ENCODE results near the gene KCNA1.

The KCNA1 gene

GRCh38 chr12:4958697-4959375 is 49.1 kb downstream of the KCNA1 start:
- TF ChIP-seq CTCF (IDR thresholded peaks at IDR 0.05; ENCODE audit: low read length) (no peak), EZH2 (IDR thresholded peaks at IDR 0.05; ENCODE audit: borderline replicate concordance, low read length) (no peak)
- Histone ChIP-seq H2AFZ (ENCODE audit: low read length) (no peak overlapping the region), H3K9me3 (ENCODE audit: low read length) (no peaks in the 10 kb centered on the region), H3K4me1 (ENCODE audit: insufficient read depth, low read length, severe bottlenecking) (no peaks in the 10 kb centered on the region), H3K79me2 (ENCODE audit: insufficient read depth, low read length) (no peaks in the 10 kb centered on the region), H3K9me2 (ENCODE audit: low read depth, low read length) (no peaks in the 10 kb centered on the region), H3F3A (ENCODE audit: insufficient read depth, low read length) (no peaks in the 10 kb centered on the region), H3K9ac (ENCODE audit: low read length) (no peak overlapping the region), H4K20me1 (ENCODE audit: insufficient read depth, low read length) (no peaks in the 10 kb centered on the region), H3K27ac (ENCODE audit: low read depth, low read length, poor library complexity, severe bottlenecking) (no peak overlapping the region), H3K4me3 (ENCODE audit: low read depth, low read length, poor library complexity, severe bottlenecking) (no peak overlapping the region), H3K4me2 (ENCODE audit: low read length) (no peak overlapping the region), H3K27me3 (ENCODE audit: insufficient read depth, low read length) (no peaks in the 10 kb centered on the region; the same call in 1 of the 2 replicates), H3K36me3 (ENCODE audit: insufficient read depth, low read length) (no peaks in the 10 kb centered on the region)

GRCh38 chr12:4959381-4959780 is 49.7 kb downstream of the KCNA1 start:
- Histone ChIP-seq H3F3A (ENCODE audit: insufficient read depth, low read length) (no peaks in the 10 kb centered on the region), H3K4me1 (ENCODE audit: insufficient read depth, low read length, severe bottlenecking) (no peaks in the 10 kb centered on the region), H3K9ac (ENCODE audit: low read length) (no peak overlapping the region), H3K36me3 (ENCODE audit: insufficient read depth, low read length) (no peaks in the 10 kb centered on the region), H3K9me3 (ENCODE audit: low read length) (no peaks in the 10 kb centered on the region), H3K4me3 (ENCODE audit: low read depth, low read length, poor library complexity, severe bottlenecking) (no peak overlapping the region), H3K79me2 (ENCODE audit: insufficient read depth, low read length) (no peaks in the 10 kb centered on the region), H3K27me3 (ENCODE audit: insufficient read depth, low read length) (no peaks in the 10 kb centered on the region; the same call in 1 of the 2 replicates), H3K4me2 (ENCODE audit: low read length) (no peak overlapping the region), H3K9me2 (ENCODE audit: low read depth, low read length) (no peaks in the 10 kb centered on the region), H4K20me1 (ENCODE audit: insufficient read depth, low read length) (no peaks in the 10 kb centered on the region), H2AFZ (ENCODE audit: low read length) (no peak overlapping the region), H3K27ac (ENCODE audit: low read depth, low read length, poor library complexity, severe bottlenecking) (no peak overlapping the region)
- TF ChIP-seq CTCF (IDR thresholded peaks at IDR 0.05; ENCODE audit: low read length) (no peak), EZH2 (IDR thresholded peaks at IDR 0.05; ENCODE audit: borderline replicate concordance, low read length) (no peak)

- Histone ChIP-seq H3K4me3 (ENCODE audit: low read depth, low read length, poor library complexity, severe bottlenecking) (no peak overlapping the region), H4K20me1 (ENCODE audit: insufficient read depth, low read length) (no peaks in the 10 kb centered on the region), H3K27ac (ENCODE audit: low read depth, low read length, poor library complexity, severe bottlenecking) (no peak overlapping the region), H3K9ac (ENCODE audit: low read length) (no peak overlapping the region), H2AFZ (ENCODE audit: low read length) (no peak overlapping the region), H3K9me3 (ENCODE audit: low read length) (no peaks in the 10 kb centered on the region), H3K9me2 (ENCODE audit: low read depth, low read length) (no peaks in the 10 kb centered on the region), H3F3A (ENCODE audit: insufficient read depth, low read length) (no peaks in the 10 kb centered on the region), H3K27me3 (ENCODE audit: insufficient read depth, low read length) (no peaks in the 10 kb centered on the region; the same call in 1 of the 2 replicates), H3K36me3 (ENCODE audit: insufficient read depth, low read length) (no peaks in the 10 kb centered on the region), H3K79me2 (ENCODE audit: insufficient read depth, low read length) (no peaks in the 10 kb centered on the region), H3K4me2 (ENCODE audit: low read length) (no peak overlapping the region), H3K4me1 (ENCODE audit: insufficient read depth, low read length, severe bottlenecking) (no peaks in the 10 kb centered on the region)
- TF ChIP-seq CTCF (IDR thresholded peaks at IDR 0.05; ENCODE audit: low read length) (no peak), EZH2 (IDR thresholded peaks at IDR 0.05; ENCODE audit: borderline replicate concordance, low read length) (no peak)
Observed at GRCh38 chr12:4960030-4960429, 50.3 kb downstream of the KCNA1 start.

Measured in OCI-LY1 (cell line).